NCI-H2107 treated with DMSO at 0.1 percent for 48 hours (cell line): ENCODE data around the gene MPHOSPH10.
"Not testable (repeated sequence)": the region's sequence is repeated elsewhere in the genome, so short reads cannot be mapped to it uniquely, and the experiment has no call there.

ENCODE experiments used
- DNase-seq: peaks from one replicate; lab custom pipeline; 2025; ENCODE audit not compliant: unreplicated experiment; lab: John Stamatoyannopoulos, UW

Gene MPHOSPH10

DNA sequence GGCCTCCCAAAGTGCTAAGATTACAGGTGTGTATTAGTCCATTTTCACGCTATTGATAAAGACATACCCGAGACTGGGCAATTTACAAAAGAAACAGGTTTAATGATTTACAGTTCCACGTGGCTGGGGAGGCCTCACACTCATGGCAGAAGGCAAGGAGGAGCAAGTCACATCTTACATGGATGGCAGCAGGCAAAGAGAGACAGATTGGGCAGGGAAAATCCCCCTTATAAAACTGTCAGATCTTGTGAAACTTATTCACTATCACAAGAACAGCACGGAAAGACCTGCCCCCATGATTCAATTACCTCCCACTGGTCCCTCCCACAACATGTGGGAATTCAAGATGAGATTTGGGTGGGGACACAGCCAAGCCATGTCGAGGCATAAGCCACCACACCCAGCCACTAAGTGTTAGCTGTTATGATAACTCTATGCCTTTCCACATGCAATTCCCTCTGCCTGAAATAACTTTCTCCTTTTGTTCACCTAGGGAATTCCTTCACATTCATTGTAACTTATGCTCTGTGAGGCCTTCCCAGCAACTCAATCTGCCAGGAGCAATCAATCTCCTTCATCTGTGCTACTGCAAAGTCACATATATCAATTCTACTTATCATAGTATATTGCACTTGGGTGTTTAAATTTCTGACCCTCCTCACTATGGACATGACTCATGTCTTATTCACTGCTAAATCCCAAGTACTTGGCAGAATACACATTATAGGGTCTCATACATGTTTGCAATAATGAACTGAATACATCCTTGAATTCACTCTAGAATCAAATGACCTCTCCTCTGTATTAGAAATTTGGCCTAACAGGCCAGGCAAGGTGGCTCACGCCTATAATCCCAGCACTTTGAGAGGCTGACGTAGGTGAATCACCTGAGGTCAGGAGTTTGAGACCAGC lies 7.8 kb upstream of the MPHOSPH10 start:
- DNase-seq: no peak

- no peak for DNase-seq
Measured at GRCh38 chr2:71125506-71126294, 4.7 kb upstream of the MPHOSPH10 start.

DNA sequence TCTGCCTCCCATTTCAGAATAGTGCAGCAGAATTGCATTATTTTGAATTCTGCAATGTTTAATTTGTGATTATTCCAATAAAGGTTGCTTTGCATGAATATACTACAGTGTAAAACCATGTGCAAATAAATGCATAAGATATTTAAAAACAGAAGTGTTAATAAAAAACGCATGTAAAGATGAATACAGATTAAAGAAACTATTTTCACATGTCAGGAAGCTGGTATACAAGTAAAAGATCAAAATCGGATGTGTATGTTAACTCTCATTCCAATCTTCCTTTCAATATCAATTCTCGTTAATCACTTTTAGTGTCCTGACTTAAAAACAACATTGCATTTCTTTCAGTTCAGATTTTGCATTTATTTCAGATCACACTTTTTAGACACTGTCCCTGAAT lies 3.5 kb upstream of the MPHOSPH10 start:
- DNase-seq: no peak

DNA sequence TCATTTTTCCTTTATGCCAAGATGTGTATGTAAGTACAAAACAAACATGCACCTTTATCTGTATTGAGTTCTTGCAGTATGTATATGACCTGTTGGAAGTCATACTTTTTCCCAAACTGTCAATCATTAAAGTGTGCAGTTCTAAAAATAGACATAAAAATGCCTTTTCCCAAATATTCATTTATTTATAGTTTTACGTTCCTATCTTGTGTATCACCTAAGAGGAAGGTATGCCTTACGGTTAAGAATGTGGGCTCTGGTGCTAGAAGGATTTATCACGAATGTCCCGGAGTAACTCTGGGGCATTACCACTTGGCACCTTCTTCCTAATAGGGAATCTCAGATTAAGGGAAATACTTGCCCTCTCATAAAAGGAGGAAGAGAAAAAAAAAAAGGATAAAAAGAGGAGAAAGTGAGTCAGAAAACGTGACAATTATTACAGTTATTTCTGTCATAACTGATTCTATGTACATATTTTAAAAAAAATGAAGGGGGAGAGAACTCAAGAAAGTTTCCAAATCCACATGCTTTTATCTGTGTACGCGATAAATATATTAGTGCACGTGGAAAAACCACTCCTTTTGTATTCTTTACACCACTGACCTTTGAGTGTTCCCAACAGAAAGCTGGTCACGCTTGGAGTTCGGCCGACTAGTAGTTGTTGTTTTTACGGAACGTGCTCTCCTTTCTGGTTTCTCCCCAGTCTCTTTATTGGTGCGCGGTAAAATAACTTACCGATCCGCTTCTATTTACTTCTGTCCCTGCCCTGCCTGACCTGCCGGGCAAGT lies 1.1 kb upstream of the MPHOSPH10 start:
- no peak for DNase-seq

DNA sequence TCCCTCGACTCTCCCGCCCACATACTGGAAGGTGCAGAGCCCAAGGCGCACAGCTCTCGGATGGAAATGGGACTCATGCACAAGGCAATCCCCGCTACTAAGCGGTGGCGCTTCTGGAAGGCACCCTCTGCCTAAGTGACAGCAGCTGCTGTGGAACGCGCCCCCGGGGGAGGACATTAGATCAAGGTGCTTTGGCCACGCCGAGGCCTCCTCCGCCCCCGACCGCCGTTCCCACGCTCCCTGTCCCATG lies 607 bp upstream of the MPHOSPH10 start:
- peak; percentile 56 for DNase-seq

DNA sequence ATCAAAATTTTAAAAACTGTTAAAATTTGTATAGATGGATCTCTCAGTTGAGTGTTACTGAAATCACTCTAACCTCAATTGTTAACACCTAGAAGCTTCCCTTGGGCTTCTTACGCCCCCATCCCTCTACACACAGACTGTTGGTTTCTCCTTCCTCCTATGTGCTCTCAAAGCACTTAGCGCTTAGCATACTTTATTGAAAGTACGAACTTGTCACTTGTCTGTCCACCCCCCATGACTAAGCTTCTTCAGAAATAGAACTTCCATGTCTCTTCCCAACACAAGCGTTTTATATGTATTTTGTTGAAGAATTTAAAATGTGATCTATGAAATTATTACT lies 441 bp downstream of the MPHOSPH10 start:
- no peak for DNase-seq

GRCh38 chr2:71131387-71132166 lies 1.1 kb downstream of the MPHOSPH10 start:
- not testable (repeated sequence) for DNase-seq

DNA sequence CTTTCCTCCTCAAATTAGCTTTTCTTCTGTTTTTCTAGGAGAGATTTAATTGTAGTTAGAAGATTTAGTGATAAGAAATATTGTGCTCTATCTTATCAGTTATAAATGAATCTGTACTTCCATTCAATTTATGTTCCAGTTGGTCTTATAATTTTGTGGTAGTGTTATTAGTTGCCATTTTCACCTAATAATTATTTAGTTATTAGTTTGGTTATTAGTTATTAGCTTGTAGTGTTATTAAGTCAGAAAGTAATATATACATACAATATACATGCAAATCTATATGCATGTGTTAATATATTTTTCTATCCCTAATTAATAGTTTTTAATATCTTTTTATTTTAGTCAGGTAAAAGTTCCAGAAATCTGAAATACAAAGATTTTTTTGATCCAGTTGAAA lies 3.2 kb downstream of the MPHOSPH10 start:
- DNase-seq: no peak

GRCh38 chr2:71136174-71136573 lies 5.7 kb downstream of the MPHOSPH10 start:
- DNase-seq: no peak

DNA sequence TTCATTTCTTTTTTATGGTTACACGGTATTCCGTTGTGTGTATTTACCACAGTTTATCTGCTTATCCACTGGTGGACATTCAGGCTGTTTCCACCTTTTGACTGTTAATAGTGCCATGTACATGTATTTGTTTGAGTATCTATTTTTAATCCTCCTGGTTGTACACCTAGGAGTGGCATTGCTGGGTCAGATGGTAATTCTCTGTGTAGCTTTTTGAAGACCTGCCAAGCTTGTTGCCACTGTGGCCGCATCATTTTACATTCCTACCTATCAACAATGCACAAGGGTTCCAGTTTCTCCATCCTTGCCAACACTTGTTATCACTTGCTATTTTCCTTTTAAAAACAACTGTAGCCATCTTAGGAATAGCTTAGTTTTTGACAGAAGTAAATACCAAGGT lies 13.3 kb downstream of the MPHOSPH10 start:
- DNase-seq: no peak

- DNase-seq: no peak
Measured at GRCh38 chr2:71148506-71149063, 18.2 kb downstream of the MPHOSPH10 start.

GRCh38 chr2:71150082-71150816 lies 19.8 kb downstream of the MPHOSPH10 start:
- no peak for DNase-seq

- DNase-seq: no peak
Measured at GRCh38 chr2:71151620-71152019, 21.2 kb downstream of the MPHOSPH10 start.

DNA sequence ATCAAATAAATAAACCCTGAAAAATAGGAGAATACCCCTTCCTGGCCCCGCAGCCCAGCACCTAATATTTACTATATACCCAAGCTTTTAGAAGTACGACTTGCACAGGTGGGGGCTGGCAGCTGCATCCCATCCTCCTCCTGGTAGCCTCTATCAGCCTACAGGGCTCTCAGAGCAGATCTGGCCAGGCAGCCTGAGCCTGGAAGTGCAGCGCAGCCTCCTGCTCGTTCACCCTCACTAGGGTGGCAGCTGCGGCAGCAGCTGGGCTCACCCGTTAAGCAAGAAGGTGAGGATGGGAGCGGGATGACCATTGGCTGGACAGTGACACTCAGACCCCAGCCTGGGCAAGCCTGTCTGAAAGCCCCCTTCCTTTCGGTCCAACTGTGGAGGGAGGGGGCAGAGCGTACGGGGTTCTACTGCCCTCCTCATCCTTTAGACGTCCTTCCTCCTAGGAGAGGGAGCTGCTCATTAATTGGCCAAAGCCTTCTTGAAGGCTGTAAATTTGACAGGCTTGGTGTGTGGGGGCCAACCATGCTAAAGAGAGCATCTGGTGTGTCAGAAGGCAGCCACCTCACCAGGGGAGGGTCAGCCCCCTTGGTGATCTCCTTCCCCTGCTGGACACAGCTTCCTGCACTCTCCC lies 23.3 kb downstream of the MPHOSPH10 start:
- DNase-seq: no peak

DNA sequence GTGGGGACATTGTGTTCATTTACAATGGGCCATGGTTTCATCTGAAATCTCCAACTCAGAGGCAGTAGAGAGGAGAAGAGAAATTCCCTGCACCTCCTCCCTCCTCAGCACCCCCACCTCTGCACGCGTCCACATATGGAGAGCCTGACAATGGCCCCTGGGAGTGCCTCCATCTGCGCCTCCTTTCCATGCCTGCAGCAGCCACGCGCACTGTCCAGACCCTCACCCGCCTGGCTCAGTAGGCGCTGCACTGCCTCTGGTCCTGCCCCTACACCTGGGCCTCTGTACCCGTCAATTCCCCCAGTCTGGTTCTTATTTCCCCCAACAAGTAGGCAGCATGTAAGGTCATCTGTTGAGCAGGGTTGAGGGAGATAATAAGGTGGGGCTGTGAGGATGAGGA lies 23.8 kb downstream of the MPHOSPH10 start:
- DNase-seq: no peak

- DNase-seq: no peak
Measured at GRCh38 chr2:71154798-71155197, 24.4 kb downstream of the MPHOSPH10 start.

- no peak for DNase-seq
Measured at GRCh38 chr2:71155846-71156245, 25.4 kb downstream of the MPHOSPH10 start.

GRCh38 chr2:71156573-71156972 lies 26.1 kb downstream of the MPHOSPH10 start:
- DNase-seq: peak; percentile 69

- DNase-seq: peak; percentile 29
Measured at GRCh38 chr2:71157124-71157793, 26.8 kb downstream of the MPHOSPH10 start.
